ENCODE results near the gene RETREG1.
"Not testable (repeated sequence)": the region's sequence is repeated elsewhere in the genome, so short reads cannot be mapped to it uniquely, and the experiment has no call there.

RETREG1 gene, protein sequence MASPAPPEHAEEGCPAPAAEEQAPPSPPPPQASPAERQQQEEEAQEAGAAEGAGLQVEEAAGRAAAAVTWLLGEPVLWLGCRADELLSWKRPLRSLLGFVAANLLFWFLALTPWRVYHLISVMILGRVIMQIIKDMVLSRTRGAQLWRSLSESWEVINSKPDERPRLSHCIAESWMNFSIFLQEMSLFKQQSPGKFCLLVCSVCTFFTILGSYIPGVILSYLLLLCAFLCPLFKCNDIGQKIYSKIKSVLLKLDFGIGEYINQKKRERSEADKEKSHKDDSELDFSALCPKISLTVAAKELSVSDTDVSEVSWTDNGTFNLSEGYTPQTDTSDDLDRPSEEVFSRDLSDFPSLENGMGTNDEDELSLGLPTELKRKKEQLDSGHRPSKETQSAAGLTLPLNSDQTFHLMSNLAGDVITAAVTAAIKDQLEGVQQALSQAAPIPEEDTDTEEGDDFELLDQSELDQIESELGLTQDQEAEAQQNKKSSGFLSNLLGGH

DNA sequence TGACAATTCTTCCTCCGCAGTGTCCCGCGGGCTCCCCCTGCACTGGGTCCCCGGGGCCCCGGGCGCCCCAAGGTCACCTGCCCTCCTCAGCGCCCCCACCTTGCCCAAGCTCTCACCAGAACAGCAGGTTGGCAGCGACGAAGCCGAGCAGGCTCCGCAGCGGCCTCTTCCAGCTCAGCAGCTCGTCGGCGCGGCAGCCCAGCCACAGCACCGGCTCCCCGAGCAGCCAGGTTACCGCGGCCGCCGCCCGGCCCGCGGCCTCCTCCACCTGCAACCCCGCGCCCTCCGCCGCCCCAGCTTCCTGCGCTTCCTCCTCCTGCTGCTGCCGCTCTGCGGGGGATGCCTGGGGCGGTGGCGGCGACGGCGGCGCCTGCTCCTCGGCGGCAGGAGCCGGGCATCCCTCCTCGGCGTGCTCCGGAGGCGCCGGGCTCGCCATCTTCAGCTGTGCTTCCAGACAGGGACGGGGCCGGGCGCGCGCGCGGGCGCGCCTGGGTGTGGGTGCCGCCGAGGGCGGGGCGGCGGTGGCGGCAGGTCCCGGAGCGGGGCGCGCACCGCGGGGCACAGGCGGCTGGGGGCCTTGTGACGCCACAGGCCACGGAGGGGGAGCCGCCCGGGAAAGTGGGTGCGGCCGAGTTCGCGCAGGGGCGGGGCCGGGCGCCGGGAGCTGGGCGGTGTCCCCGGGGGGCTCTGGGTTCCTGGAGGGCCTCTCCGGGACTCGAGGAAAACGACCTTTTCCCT is at the start of gene RETREG1:
RETREG1 (minus strand) TSS at position 462 of the 738 bp plus-strand sequence; CDS start at position 436, 26 bp downstream.
- DNase-seq = peak; percentile 72

DNA sequence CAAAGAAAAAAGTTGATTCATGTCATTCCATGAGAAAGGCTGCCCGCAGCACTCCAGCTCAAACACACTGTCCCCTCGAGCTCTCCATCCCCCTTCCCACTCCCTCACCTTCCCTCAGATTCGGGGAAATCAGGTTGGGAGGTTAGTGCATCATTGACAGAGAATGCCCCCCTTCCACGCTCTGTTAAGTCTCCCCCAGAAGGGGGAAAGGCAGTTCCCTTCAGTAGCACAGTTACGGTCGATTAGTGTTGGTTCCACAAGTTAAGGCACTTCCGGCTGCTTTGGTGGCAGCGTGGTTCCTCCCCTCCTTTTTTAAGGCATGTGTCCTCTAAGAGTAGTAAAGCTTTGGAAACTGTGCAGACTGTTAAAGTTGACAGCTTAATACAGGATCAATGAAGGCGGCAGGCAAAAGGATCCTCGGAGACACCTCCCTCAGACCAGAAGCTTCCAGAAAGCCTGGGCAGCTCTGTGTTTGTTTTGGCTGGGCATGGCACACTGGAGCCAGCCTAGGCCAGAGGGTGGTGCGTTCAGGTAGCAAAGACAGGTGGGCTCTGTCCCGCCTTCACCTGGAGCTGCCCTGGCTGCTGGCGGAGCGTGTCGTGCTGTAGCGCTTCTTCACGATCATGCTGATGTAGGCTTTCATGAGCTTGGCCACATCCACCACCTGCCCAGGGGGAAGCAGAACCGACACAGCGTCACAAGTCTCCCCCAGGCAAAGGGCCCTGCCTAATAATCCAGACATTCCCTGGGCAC is 49.5 kb upstream of the RETREG1 start:
- DNase-seq = no peak

DNA sequence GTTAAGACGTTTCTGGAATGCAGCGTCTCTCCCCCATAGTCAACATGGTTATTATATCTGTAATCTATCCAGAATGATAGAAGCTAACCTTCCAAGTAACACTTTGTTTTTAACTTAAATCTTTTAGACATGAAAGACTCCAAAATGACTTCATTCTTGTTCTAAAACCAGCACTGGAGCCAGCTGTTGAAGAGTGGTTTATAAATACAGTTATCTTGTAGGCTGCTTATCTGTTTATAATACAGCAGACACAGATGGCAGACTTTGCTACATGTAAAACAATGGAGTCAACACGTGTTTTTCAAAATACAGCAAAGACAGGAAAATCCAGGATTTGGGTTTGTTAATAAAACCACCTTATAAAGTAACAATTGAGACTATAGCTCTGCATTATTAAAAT is 48.8 kb upstream of the RETREG1 start:
- DNase-seq = no peak

- DNase-seq = no peak
Observed at GRCh38 chr5:16664368-16664767, 47.6 kb upstream of the RETREG1 start.

- no peak for DNase-seq
Observed at GRCh38 chr5:16663840-16664239, 47.0 kb upstream of the RETREG1 start.

GRCh38 chr5:16661713-16662112 is 44.9 kb upstream of the RETREG1 start:
- no peak for DNase-seq

- no peak for DNase-seq
Observed at GRCh38 chr5:16660982-16661381, 44.2 kb upstream of the RETREG1 start.

DNA sequence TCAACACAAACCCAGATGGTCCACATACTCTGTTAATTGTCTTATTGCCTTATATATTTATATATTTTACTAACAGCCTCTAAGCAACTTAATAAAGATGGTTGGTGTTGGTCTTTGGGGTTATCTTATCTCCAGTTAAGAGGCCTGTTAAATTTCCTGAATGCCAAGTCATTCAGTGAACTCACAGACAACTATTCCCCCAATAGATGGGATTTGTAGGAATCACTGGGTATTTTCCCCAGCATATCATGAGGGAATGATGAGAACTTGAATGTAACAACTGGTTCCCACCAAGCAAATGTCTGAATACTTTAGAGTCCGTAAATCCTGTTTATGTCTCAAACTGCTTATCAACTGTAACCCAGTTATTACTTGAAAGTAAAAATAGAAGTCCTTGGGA is 42.7 kb upstream of the RETREG1 start:
- DNase-seq = no peak

- DNase-seq = no peak
Observed at GRCh38 chr5:16656561-16657191, 39.9 kb upstream of the RETREG1 start.

DNA sequence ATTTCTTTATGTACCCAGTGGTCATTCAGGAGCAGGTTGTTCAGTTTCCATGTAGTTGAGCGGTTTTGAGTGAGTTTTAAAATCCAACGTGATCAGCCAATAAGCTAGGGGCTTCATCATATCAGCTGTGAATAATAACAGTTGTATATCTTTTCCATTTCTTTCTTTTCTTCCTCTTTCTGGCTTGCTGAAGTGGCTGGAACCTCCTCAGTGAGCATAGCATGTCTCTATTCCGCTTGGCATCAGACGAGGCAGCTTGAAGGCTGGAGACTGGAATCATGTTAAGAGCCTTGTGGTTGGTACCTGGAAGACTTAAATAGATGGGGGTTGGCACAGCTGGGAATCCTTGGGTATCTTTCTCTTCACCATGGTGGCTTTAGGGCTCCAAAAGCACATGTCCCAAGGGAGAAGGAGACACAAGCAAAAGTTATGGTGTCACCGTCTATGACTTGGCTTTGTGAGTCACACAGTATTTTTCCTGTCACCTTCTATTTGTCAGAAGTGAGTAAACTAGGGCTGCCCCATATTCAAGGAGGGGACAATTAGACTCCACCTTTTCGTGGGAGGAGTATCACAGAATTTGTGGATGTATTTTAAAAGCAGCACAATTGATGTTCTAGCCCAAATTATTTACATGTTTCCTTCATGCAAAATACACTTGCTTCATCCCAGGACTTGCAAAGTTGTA is 38.0 kb upstream of the RETREG1 start:
- DNase-seq = no peak

DNA sequence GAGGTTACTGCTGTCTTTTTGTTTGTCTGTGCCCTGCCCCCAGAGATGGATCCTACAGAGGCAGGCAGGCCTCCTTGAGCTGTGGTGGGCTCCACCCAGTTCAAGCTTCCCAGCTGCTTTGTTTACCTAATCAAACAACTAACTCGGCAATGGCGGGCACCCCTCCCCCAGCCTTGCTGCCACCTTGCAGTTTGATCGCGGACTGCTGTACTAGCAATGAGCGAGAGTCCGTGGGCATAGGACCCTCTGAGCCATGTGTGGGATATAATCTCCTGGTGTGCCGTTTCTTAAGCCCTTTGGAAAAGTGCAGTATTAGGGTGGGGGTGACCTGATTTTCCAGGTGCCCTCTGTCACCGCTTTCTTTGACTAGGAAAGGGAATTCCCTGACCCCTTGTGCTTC is 31.9 kb upstream of the RETREG1 start:
- DNase-seq = not testable (repeated sequence)

- DNase-seq = no peak
Observed at GRCh38 chr5:16644301-16644889, 27.6 kb upstream of the RETREG1 start.

- DNase-seq = no peak
Observed at GRCh38 chr5:16642867-16643266, 26.1 kb upstream of the RETREG1 start.

DNA sequence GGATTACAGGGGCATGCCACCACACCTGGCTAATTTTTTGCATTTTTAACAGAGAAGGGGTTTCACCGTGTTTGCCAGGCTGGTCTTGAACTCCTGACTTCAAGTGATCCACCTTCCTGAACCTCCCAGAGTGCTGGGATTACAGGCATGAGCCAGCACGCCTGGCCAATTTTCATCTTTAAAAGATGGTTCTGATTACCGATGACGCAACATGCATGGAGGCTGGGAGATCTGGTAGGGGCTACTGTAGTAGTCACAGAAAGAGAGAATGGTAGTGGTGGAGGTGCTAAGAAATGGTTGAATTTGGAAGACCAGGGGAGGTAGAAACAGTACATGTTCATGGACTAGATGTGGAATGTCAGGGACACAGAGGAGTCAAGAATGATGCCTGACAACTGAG is 22.4 kb upstream of the RETREG1 start:
- DNase-seq = no peak

- DNase-seq = no peak
Observed at GRCh38 chr5:16628376-16628775, 11.6 kb upstream of the RETREG1 start.

DNA sequence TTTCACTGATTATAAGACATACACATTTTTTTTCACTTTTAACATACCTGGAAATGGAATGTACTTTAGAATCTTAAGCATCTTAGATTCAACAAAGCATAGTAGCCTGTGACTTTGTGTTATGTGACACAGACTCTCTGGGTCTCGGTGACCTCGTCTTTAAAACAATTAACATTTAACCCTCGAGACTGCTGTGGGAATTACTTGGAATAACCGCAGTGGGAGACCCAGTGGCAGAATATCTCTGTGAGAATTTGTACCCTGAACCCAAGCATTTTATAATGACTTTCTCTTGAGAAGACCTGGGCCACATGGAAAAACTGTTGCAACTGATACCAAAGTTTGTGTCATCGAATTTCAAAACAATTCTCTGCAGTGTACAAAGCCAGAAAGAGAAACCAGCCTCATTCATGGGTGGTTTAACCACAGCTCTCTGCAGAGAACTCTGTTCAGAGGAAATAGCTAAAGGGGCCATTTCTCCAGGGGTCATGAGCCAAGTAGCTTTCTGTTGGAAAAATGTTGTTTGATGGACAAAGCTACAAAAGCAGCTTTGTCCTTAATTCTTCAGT is 10.0 kb upstream of the RETREG1 start:
- DNase-seq = no peak

DNA sequence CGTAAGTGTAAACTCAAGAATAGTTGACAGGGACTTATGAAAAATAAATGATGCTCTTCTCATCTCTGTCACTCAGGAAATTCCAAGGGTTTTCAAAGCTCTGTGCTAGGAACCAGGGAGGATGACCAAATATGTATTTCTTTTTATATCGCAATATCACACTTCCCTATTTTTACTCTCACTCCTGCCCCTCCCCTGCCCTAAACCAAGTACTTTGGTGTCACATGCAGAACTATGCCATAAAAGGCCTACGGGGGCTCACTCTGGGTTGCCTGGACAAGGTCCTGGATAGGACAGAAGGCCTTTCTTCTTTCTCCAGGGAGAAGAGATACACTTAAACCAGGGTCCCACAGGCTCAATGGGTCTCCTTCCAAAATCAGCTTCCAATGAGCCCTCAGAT is 8.3 kb upstream of the RETREG1 start:
- no peak for DNase-seq

- DNase-seq = no peak
Observed at GRCh38 chr5:16619136-16619535, 2.3 kb upstream of the RETREG1 start.

- no peak for DNase-seq
Observed at GRCh38 chr5:16618138-16618897, 1.5 kb upstream of the RETREG1 start.

DNA sequence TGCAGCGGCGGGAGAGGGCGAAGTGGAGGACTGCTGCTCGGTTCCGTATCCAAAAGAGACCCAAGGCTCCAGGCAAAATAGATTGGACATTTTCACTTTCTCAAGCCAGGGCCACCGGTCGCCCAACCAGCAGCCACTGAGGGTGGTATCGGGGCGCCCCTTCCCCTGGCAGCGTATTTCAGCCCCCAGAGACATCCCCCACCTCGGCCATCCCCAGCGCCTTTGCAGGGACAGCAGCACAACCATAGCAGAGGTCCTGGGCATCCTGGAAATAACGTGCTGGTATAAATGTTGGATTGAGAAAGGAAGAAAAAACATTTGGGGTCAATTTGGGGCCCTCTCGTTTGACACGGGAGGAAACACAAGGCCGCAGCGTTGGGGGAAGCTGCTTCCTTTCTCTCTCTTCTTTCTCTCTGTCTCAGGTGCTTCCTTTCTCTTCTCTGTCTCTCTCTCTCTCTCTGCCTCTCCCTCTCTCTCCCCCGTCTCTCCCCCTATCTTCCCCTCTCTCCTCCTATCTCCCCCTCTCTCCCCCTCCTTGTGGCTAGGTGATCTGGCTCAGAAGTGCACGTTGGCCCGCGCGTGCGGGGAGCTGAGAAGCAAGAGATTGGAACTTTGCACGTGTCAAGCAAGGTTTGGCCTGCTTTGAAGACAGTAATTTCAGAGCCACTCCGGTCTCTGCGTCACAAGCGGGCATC is 624 bp upstream of the RETREG1 start:
- DNase-seq = no peak
